Measurements from ENCODE around the gene TRIM14. TPM values are rescaled to one million over a fixed set of nuclear protein-coding genes. Genes with fewer than 3 reads are reported as not detected.

TRIM14 gene
- total RNA-seq, 1 experiment from 2014 or later, result 34.5 TPM

DNA sequence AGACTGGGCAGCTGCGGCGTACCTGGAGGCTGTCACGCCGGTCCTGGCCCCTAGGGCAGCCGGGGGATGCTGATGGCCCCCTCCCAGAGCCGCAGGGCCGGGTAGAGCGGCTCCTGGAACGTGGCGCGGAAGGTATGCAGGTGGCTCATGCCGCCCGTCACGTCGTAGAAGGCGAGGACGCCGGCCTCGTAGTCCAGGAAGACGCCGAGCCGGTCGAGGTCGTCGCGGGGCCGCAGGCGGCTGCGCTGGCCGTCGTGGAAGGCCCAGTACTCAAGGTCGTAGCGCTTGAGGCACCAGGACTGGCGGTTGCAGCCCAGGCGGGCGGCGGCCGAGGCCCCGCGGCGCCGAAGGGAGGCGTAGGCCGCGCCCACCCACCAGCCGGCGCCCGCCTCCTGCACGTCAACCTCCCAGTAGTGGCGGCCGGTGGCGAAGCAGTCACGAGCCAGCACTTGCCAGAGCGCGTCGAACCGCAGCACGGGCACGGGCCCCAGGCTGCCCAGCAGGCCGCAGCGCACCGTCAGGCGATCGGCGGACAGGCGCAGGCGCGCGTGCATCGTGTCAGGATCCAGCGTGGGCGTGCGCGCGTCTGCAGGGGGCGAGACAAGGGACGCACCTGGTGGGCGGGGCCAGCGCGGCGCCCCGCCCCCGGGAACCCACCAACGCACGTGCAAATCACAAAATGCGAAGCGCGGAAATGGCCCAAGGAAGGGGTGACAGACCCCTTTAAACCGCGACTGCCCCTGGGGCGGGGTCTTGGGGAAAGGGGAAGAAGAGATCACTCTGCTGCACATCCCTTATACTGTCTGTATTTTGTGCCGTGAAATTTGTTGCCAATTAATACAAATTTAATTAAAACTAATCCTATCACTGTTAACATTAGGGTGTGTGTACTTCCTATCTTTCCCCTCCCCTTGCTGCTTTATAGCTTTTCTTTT, 31.3 kb downstream of the TRIM14 start:
- CTCF ChIA-PET, result no interaction called here
- no peak overlapping the region for H3K4me3 ChIP-seq (ENCODE audit: low read depth, low read length)
- H3K9me3 ChIP-seq, result no peaks in the 10 kb centered on the region
- no peaks in the 10 kb centered on the region for H3K4me1 ChIP-seq
- peaks cover 6% of the 10 kb centered on the region for H3K36me3 ChIP-seq (ENCODE audit: control insufficient read depth, insufficient read depth, low read length)
- BruUV-seq (replicated peaks), result no TSS peak
- no peaks in the 10 kb centered on the region for H3K9me3 Mint-ChIP-seq (ENCODE audit: unreplicated experiment)
- H3K27me3 Mint-ChIP-seq (ENCODE audit: insufficient read depth, unreplicated experiment), result no peaks in the 10 kb centered on the region
- H3K27ac Mint-ChIP-seq (ENCODE audit: unreplicated experiment), result peak overlapping the region; percentile 42
- intact Hi-C loops (cut with micrococcal nuclease; ENCODE audit: unreplicated experiment), result no loop called here
- H3K4me1 Mint-ChIP-seq (ENCODE audit: low read depth, unreplicated experiment), result peaks cover 6% of the 10 kb centered on the region
- no peak for TF ChIP-seq CTCF (IDR thresholded peaks at IDR 0.05; ENCODE audit: insufficient read depth in 1 of 2, low read depth in 1 of 2, low read length in 1 of 2, severe bottlenecking in 1 of 2, unreplicated experiment in 1 of 2)
- peak overlapping the region; percentile 26 for H3K4me3 Mint-ChIP-seq (ENCODE audit: unreplicated experiment)
- DNase-seq, result no peak
- H3K27me3 ChIP-seq (replicated peaks; ENCODE audit: control insufficient read depth, insufficient read depth, low read length), result no peaks in the 10 kb centered on the region
- POLR2A ChIA-PET, result no interaction called here
- peaks cover 40% of the 10 kb centered on the region for H3K36me3 Mint-ChIP-seq (ENCODE audit: insufficient read depth, unreplicated experiment)

- CTCF ChIA-PET, result no interaction called here
- peaks cover 8% of the 10 kb centered on the region for H3K36me3 ChIP-seq (ENCODE audit: control insufficient read depth, insufficient read depth, low read length)
Observed at GRCh38 chr9:98086461-98086860, 32.6 kb downstream of the TRIM14 start.

GRCh38 chr9:98085944-98086343, 33.1 kb downstream of the TRIM14 start:
- H3K9me3 Mint-ChIP-seq (ENCODE audit: unreplicated experiment), result no peaks in the 10 kb centered on the region
- peak overlapping the region; percentile 42 for H3K27ac Mint-ChIP-seq (ENCODE audit: unreplicated experiment)
- H3K4me1 Mint-ChIP-seq (ENCODE audit: low read depth, unreplicated experiment), result peaks cover 6% of the 10 kb centered on the region
- Histone ChIP-seq H3K27me3 (replicated peaks; ENCODE audit: control insufficient read depth, insufficient read depth, low read length) (no peaks in the 10 kb centered on the region), H3K9me3 (no peaks in the 10 kb centered on the region), H3K36me3 (ENCODE audit: control insufficient read depth, insufficient read depth, low read length) (peaks cover 10% of the 10 kb centered on the region), H3K4me3 (ENCODE audit: low read depth, low read length) (no peak overlapping the region), H3K4me1 (no peaks in the 10 kb centered on the region)
- no peak overlapping the region for H3K4me3 Mint-ChIP-seq (ENCODE audit: unreplicated experiment)
- peak in 1 of 2 experiments; percentile 49 for DNase-seq
- intact Hi-C loops (cut with micrococcal nuclease; ENCODE audit: unreplicated experiment), result no loop called here
- no peaks in the 10 kb centered on the region for H3K27me3 Mint-ChIP-seq (ENCODE audit: insufficient read depth, unreplicated experiment)
- no peak for TF ChIP-seq CTCF (IDR thresholded peaks at IDR 0.05; ENCODE audit: insufficient read depth in 1 of 2, low read depth in 1 of 2, low read length in 1 of 2, severe bottlenecking in 1 of 2, unreplicated experiment in 1 of 2)
- no TSS peak for BruUV-seq (replicated peaks)
- POLR2A ChIA-PET, result no interaction called here
- CTCF ChIA-PET, result no interaction called here
- H3K36me3 Mint-ChIP-seq (ENCODE audit: insufficient read depth, unreplicated experiment), result peaks cover 43% of the 10 kb centered on the region

More at GRCh38 chr9:98086461-98086860, 32.6 kb downstream of the TRIM14 start:
- no peaks in the 10 kb centered on the region for H3K27me3 ChIP-seq (replicated peaks; ENCODE audit: control insufficient read depth, insufficient read depth, low read length)
- H3K4me3 ChIP-seq (ENCODE audit: low read depth, low read length), result no peak overlapping the region
- POLR2A ChIA-PET, result no interaction called here
- Mint-ChIP-seq H3K4me1 (ENCODE audit: low read depth, unreplicated experiment) (peaks cover 6% of the 10 kb centered on the region), H3K36me3 (ENCODE audit: insufficient read depth, unreplicated experiment) (peaks cover 38% of the 10 kb centered on the region), H3K27me3 (ENCODE audit: insufficient read depth, unreplicated experiment) (no peaks in the 10 kb centered on the region), H3K27ac (ENCODE audit: unreplicated experiment) (peak overlapping the region; percentile 42), H3K4me3 (ENCODE audit: unreplicated experiment) (peak overlapping the region; percentile 18), H3K9me3 (ENCODE audit: unreplicated experiment) (no peaks in the 10 kb centered on the region)
- intact Hi-C loops (cut with micrococcal nuclease; ENCODE audit: unreplicated experiment), result no loop called here
- H3K9me3 ChIP-seq, result no peaks in the 10 kb centered on the region
- BruUV-seq (replicated peaks), result no TSS peak
- no peak for DNase-seq
- no peak for TF ChIP-seq CTCF (IDR thresholded peaks at IDR 0.05; ENCODE audit: insufficient read depth in 1 of 2, low read depth in 1 of 2, low read length in 1 of 2, severe bottlenecking in 1 of 2, unreplicated experiment in 1 of 2)
- H3K4me1 ChIP-seq, result no peaks in the 10 kb centered on the region

Data from Caco-2 (cell line).